ENCODE results near the gene CXCL5. TPM values are rescaled to one million over a fixed set of nuclear protein-coding genes. Genes with fewer than 3 reads are reported as not detected.
"Not testable (repeated sequence)": the region's sequence is repeated elsewhere in the genome, so short reads cannot be mapped to it uniquely, and the experiment has no call there.

Gene CXCL5
- total and polyA plus RNA-seq, 4 donors, result 1.6 to 52.8 (median 40.2) TPM

- 85 to 90% methylated on average over 4 of the region's 4 CpGs for WGBS, 2 donors
- DNase-seq (no peak), ATAC-seq (ENCODE audit: insufficient read depth, low FRiP score) (no peak)
- no peak overlapping the region for H3K4me3 ChIP-seq
- TF ChIP-seq CTCF (IDR thresholded peaks at IDR 0.05; ENCODE audit: control extremely low read depth, extremely low read depth), result no peak
- peaks cover 0 to 3% (median 3%) of the 10 kb centered on the region in 3 donors for H3K27me3 ChIP-seq (ENCODE audit: control insufficient read depth in 3 of 3, insufficient read depth in 3 of 3, low read length in 2 of 3)
- H3K36me3 ChIP-seq (ENCODE audit: control insufficient read depth in 4 of 4, insufficient read depth in 4 of 4, low read length in 4 of 4), result no peaks in the 10 kb centered on the region
- no peaks in the 10 kb centered on the region for H3K9me3 ChIP-seq (ENCODE audit: control insufficient read depth in 4 of 4, insufficient read depth in 3 of 4, low read length in 3 of 4)
- H3K4me1 ChIP-seq (ENCODE audit: control insufficient read depth in 5 of 5, insufficient read depth in 5 of 5, low read length in 5 of 5), result peaks cover 0 to 4% (median 0%) of the 10 kb centered on the region in 5 donors
- H3K27ac ChIP-seq (ENCODE audit: low read depth in 1 of 2, low read length in 1 of 2), result no peak overlapping the region
- no peak overlapping the region for H3K9ac ChIP-seq (ENCODE audit: insufficient read depth in 1 of 2, low read length in 2 of 2)
These were observed 13.5 kb downstream of the CXCL5 start for GRCh38 chr4:73984736-73985527.

GRCh38 chr4:73981175-73981574, 17.3 kb downstream of the CXCL5 start:
- ATAC-seq (ENCODE audit: insufficient read depth, low FRiP score); H3K9me3 ChIP-seq (ENCODE audit: control insufficient read depth in 4 of 4, insufficient read depth in 3 of 4, low read length in 3 of 4); H3K27ac ChIP-seq (ENCODE audit: low read depth in 1 of 2, low read length in 1 of 2); DNase-seq; H3K4me3 ChIP-seq; H3K4me1 ChIP-seq (ENCODE audit: control insufficient read depth in 5 of 5, insufficient read depth in 5 of 5, low read length in 5 of 5); H3K27me3 ChIP-seq (ENCODE audit: control insufficient read depth in 3 of 3, insufficient read depth in 3 of 3, low read length in 2 of 3); H3K9ac ChIP-seq (ENCODE audit: insufficient read depth in 1 of 2, low read length in 2 of 2); H3K36me3 ChIP-seq (ENCODE audit: control insufficient read depth in 4 of 4, insufficient read depth in 4 of 4, low read length in 4 of 4): not testable (repeated sequence)
- WGBS, 2 donors, result 91% methylated on average over 7 of the region's 7 CpGs

- H3K9ac ChIP-seq (ENCODE audit: insufficient read depth in 1 of 2, low read length in 2 of 2), result no peak overlapping the region
- peaks cover 0 to 4% (median 0%) of the 10 kb centered on the region in 5 donors for H3K4me1 ChIP-seq (ENCODE audit: control insufficient read depth in 5 of 5, insufficient read depth in 5 of 5, low read length in 5 of 5)
- no peak overlapping the region for H3K27ac ChIP-seq (ENCODE audit: low read depth in 1 of 2, low read length in 1 of 2)
- no peak for TF ChIP-seq CTCF (IDR thresholded peaks at IDR 0.05; ENCODE audit: control extremely low read depth, extremely low read depth)
- H3K36me3 ChIP-seq (ENCODE audit: control insufficient read depth in 4 of 4, insufficient read depth in 4 of 4, low read length in 4 of 4), result no peaks in the 10 kb centered on the region
- H3K27me3 ChIP-seq (ENCODE audit: control insufficient read depth in 3 of 3, insufficient read depth in 3 of 3, low read length in 2 of 3), result peaks cover 0 to 3% (median 0%) of the 10 kb centered on the region in 3 donors
- DNase-seq (no peak), ATAC-seq (ENCODE audit: insufficient read depth, low FRiP score) (no peak)
- 92 to 93% methylated on average over 3 of the region's 3 CpGs for WGBS, 2 donors
- no peak overlapping the region for H3K4me3 ChIP-seq
- peaks cover 0 to 1% (median 0%) of the 10 kb centered on the region in 4 donors for H3K9me3 ChIP-seq (ENCODE audit: control insufficient read depth in 4 of 4, insufficient read depth in 3 of 4, low read length in 3 of 4)
These were observed 19.0 kb downstream of the CXCL5 start for GRCh38 chr4:73979407-73979957.

DNA sequence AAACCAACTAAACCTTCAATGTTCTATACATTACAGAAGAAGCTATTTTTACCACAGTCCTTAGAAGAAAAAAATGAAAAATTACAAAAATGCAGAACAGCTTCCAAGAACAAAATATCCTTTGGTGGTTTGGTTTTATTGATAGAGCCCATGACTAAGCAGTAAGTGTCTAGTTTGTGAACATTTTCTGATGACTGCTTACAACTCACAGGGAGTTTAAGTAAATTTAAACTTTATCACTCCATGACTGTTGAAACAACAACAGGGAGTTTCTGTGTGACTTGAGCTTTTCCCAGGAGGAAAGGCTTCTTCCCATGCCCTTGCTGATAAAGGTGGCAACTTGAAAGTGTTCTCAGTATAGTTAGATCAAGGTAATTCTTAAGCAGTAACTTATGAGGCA, 19.6 kb downstream of the CXCL5 start:
- Histone ChIP-seq H3K9ac (ENCODE audit: insufficient read depth in 1 of 2, low read length in 2 of 2) (no peak overlapping the region), H3K9me3 (ENCODE audit: control insufficient read depth in 4 of 4, insufficient read depth in 3 of 4, low read length in 3 of 4) (peaks cover 0 to 1% (median 0%) of the 10 kb centered on the region in 4 donors), H3K4me1 (ENCODE audit: control insufficient read depth in 5 of 5, insufficient read depth in 5 of 5, low read length in 5 of 5) (peaks cover 0 to 4% (median 0%) of the 10 kb centered on the region in 5 donors), H3K36me3 (ENCODE audit: control insufficient read depth in 4 of 4, insufficient read depth in 4 of 4, low read length in 4 of 4) (no peaks in the 10 kb centered on the region), H3K4me3 (no peak overlapping the region), H3K27ac (ENCODE audit: low read depth in 1 of 2, low read length in 1 of 2) (no peak overlapping the region), H3K27me3 (ENCODE audit: control insufficient read depth in 3 of 3, insufficient read depth in 3 of 3, low read length in 2 of 3) (peaks cover 0 to 3% (median 0%) of the 10 kb centered on the region in 3 donors)
- no peak for ATAC-seq (ENCODE audit: insufficient read depth, low FRiP score)
- no peak for DNase-seq
- TF ChIP-seq CTCF (IDR thresholded peaks at IDR 0.05; ENCODE audit: control extremely low read depth, extremely low read depth), result no peak

All from lung (tissue), 12 donors.